OCI-LY3 (cell line): ENCODE measurements around the gene ARHGEF10L.

ENCODE experiments used
- EZH2phosphoT487 ChIP-seq: fragments of 200-600 bp; shearing (Covaris generic); IDR thresholded peaks from 2 replicates; pipeline ENCODE4 v1.6.1; 2018; ENCODE audit warnings: antibody characterized with exemption, mixed run types, low read depth
- TF ChIP-seq, protein P1 (sequence below): fragments of 200-600, 300-600 bp; sonication (generic); IDR thresholded peaks from 2 replicates; pipeline ENCODE4 v1.5.1; 2014; ENCODE audit warnings: antibody characterized with exemption, low read length, low read depth

DNA sequence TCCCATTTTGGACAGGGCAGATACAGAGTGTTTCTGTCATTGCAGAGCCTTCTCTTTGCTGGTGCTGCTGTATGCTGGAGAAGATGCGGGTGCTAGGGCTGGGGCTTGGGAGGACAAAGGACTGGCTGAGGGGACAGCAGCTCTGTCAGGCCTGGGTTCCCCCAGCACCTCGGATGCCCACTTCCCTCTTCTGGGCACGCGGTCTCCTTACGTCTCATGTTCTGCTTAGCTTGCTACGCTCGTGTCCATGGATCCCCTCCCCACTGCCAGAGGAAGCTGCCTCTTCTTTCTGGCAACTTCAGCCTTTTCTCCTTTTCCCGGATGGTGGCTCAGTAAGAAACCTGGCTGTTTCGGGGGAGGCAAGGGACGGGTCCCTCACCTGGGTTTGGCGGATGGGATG lies 75.7 kb downstream of the ARHGEF10L start:
- TF ChIP-seq, protein P1, sequence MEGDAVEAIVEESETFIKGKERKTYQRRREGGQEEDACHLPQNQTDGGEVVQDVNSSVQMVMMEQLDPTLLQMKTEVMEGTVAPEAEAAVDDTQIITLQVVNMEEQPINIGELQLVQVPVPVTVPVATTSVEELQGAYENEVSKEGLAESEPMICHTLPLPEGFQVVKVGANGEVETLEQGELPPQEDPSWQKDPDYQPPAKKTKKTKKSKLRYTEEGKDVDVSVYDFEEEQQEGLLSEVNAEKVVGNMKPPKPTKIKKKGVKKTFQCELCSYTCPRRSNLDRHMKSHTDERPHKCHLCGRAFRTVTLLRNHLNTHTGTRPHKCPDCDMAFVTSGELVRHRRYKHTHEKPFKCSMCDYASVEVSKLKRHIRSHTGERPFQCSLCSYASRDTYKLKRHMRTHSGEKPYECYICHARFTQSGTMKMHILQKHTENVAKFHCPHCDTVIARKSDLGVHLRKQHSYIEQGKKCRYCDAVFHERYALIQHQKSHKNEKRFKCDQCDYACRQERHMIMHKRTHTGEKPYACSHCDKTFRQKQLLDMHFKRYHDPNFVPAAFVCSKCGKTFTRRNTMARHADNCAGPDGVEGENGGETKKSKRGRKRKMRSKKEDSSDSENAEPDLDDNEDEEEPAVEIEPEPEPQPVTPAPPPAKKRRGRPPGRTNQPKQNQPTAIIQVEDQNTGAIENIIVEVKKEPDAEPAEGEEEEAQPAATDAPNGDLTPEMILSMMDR = no peak
- TF ChIP-seq EZH2phosphoT487 = no peak
